Adrenal gland (tissue), 5 donors: Measurements from ENCODE around the gene XPR1.

Experiments used
- CTCF ChIP-seq, 6 experiments: fragments of 450-650 bp in 4 of 6; fragments of 200-600 bp in 2 of 6; sonication (generic) in 1 of 6; IDR thresholded peaks; 1 replicate in 5 of 6; 2 replicates in 1 of 6; pipeline versions ENCODE4 v1.5.1 to v1.8.0; 2016 to 2021; ENCODE audit warnings: antibody characterized with exemption in 6 of 6, mild to moderate bottlenecking in 2 of 6, moderate library complexity in 1 of 6
- POLR2A ChIP-seq, 2 donors: fragments of 450-650 bp; IDR thresholded peaks; one replicate each; pipeline ENCODE4 v1.6.1; 2017; ENCODE audit warnings: antibody characterized with exemption in 2 of 2, mild to moderate bottlenecking in 2 of 2, moderate library complexity in 1 of 2
- donor health status: DM: no; HTN: no; CAD: no.

GRCh38 chr1:180837020-180837419 lies 205.2 kb downstream of the XPR1 start:
- TF ChIP-seq CTCF (IDR thresholded peaks at IDR 0.05) = no peak
- TF ChIP-seq POLR2A (IDR thresholded peaks at IDR 0.05) = no peak
